Measurements from ENCODE around the gene CLEC3B.
"Not testable (repeated sequence)": the region's sequence is repeated elsewhere in the genome, so short reads cannot be mapped to it uniquely, and the experiment has no call there.

The CLEC3B gene

GRCh38 chr3:45026038-45026437, at the start of gene CLEC3B:
TSS of gene CLEC3B (plus strand) at chr3:45026303. CDS start at chr3:45026363, 60 bp downstream.
- no peak within 1 kb of the TSS for H3K4me3 ChIP-seq (ENCODE audit: low read depth, low read length)
- DNase-seq (ENCODE audit: low read depth): peak; percentile 59
- TF ChIP-seq CTCF (conservative IDR thresholded peaks at IDR 0.05; ENCODE audit: low read depth, low read length): no peak

DNA sequence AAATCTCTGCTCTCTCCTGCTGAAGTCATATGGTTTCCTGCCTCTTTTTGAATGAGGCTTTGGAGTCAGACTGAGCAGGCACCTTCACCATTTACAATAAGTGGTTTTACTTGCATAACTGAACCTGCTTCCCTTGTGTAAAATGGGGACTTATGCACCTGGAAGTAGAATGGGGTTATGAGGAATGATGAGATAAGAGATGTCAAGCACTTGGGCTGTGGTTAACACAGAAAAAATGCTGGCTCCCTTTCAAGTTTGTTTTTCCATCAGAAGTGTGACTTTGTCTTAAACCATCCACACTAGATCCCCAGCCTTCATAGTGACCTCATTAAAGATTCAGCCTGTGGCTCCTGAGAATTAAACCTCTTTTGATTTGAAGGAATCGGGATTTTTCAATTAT, 44.9 kb upstream of the CLEC3B start:
- no peak overlapping the region for H3K4me3 ChIP-seq (ENCODE audit: low read depth, low read length)
- peak; percentile 49 for DNase-seq (ENCODE audit: low read depth)
- no peak for TF ChIP-seq CTCF (conservative IDR thresholded peaks at IDR 0.05; ENCODE audit: low read depth, low read length)

GRCh38 chr3:44981751-44982150, 44.4 kb upstream of the CLEC3B start:
- H3K4me3 ChIP-seq (ENCODE audit: low read depth, low read length): no peak overlapping the region
- DNase-seq (ENCODE audit: low read depth): no peak
- TF ChIP-seq CTCF (conservative IDR thresholded peaks at IDR 0.05; ENCODE audit: low read depth, low read length): no peak

- DNase-seq (ENCODE audit: low read depth): no peak
- no peak for TF ChIP-seq CTCF (conservative IDR thresholded peaks at IDR 0.05; ENCODE audit: low read depth, low read length)
- no peak overlapping the region for H3K4me3 ChIP-seq (ENCODE audit: low read depth, low read length)
Measured at GRCh38 chr3:44982817-44983216, 43.3 kb upstream of the CLEC3B start.

DNA sequence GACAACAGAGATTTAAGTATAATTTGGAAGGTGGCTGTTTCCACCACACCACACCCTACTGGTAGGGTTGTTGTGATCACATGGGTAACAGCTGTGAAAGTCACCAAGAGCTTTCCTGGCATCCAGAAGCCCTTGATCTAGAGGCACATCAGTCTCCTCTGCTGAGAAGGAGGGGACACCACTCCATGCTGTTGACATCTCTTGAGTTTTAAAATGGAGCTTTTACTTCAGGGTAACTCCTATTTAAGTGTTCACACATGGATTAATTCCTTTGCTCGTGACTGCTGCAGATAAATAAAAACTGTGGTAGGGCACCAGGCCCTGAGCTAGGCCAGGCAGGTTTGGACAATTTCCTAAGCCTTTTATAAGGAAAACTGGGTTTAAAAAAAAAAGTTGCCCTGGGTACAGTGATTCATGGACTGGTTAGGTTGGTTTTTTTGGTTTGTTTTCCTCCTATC, 42.6 kb upstream of the CLEC3B start:
- H3K4me3 ChIP-seq (ENCODE audit: low read depth, low read length): no peak overlapping the region
- DNase-seq (ENCODE audit: low read depth): no peak
- TF ChIP-seq CTCF (conservative IDR thresholded peaks at IDR 0.05; ENCODE audit: low read depth, low read length): no peak

GRCh38 chr3:44984335-44984734, 41.8 kb upstream of the CLEC3B start:
- no peak for TF ChIP-seq CTCF (conservative IDR thresholded peaks at IDR 0.05; ENCODE audit: low read depth, low read length)
- no peak for DNase-seq (ENCODE audit: low read depth)

GRCh38 chr3:44986330-44986729, 39.8 kb upstream of the CLEC3B start:
- not testable (repeated sequence) for H3K4me3 ChIP-seq (ENCODE audit: low read depth, low read length)

More at GRCh38 chr3:44984335-44984734, 41.8 kb upstream of the CLEC3B start:
- H3K4me3 ChIP-seq (ENCODE audit: low read depth, low read length): no peak overlapping the region

More at GRCh38 chr3:44986330-44986729, 39.8 kb upstream of the CLEC3B start:
- DNase-seq (ENCODE audit: low read depth): not testable (repeated sequence)
